MM.1S (cell line): ENCODE measurements around the gene NXPH1.

Source experiments
- CTCF ChIP-seq: fragments of 300-600 bp; sonication (generic); IDR thresholded peaks from 2 replicates; pipeline ENCODE4 v1.5.1; 2016; ENCODE audit warnings: antibody characterized with exemption, low read length, mixed read lengths
- EZH2phosphoT487 ChIP-seq: fragments of 300-600 bp; sonication (generic); IDR thresholded peaks from 2 replicates; pipeline ENCODE4 v1.6.1; 2018; ENCODE audit warnings: antibody characterized with exemption, low read length

- TF ChIP-seq EZH2phosphoT487: no peak
- no peak for TF ChIP-seq CTCF
These were observed 10.4 kb upstream of the NXPH1 start for GRCh38 chr7:8423057-8423456.
